SH-SY5Y (cell line): Measurements from ENCODE around the gene CTNNA1.

Source experiments
- GATA2 ChIP-seq: IDR thresholded peaks from 2 replicates; pipeline ENCODE4 v1.6.1; 2011; ENCODE audit warnings: mild to moderate bottlenecking, low read depth, low read length
- GATA3 ChIP-seq: IDR thresholded peaks from 2 replicates; pipeline ENCODE4 v1.6.1; 2011; ENCODE audit warnings: low read depth, mild to moderate bottlenecking, low read length, moderate library complexity

DNA sequence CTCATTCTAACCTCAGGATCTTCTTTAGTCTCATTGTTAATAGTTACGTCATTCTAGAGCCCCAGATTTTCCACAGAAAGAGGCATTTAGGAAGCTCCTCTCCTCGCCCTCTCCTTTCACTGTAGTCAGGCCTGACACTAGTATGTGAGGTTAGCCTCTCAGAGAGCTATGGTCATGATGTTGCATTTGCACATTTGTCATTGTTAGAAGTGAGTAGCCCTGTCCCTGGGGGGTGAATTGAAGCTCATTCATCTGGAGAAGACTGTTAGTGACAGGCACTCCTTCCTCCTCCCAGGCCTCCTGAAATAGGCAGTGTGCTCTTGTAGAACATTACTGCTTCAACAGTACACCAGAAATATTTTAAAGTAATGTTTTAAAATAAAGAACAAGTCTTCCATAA is 148.5 kb downstream of the CTNNA1 start:
- no peak for TF ChIP-seq GATA2
- TF ChIP-seq GATA3, result no peak
